Activated CD4-positive, CD25-positive, alpha-beta regulatory T cell treated with anti-CD3 and anti-CD28 coated beads, Interleukin-2, amount 50 U/mL, for 72 hours (primary cell): ENCODE measurements around the gene CAMKMT.

Experiments
- DNase-seq: peaks from one replicate; pipeline ENCODE4 v3.0.0; 2021

The CAMKMT gene

GRCh38 chr2:44612276-44612675 is 250.5 kb downstream of the CAMKMT start:
- DNase-seq = no peak

- no peak for DNase-seq
Measured at GRCh38 chr2:44614940-44615339, 253.2 kb downstream of the CAMKMT start.

- DNase-seq = no peak
Measured at GRCh38 chr2:44615950-44616518, 254.3 kb downstream of the CAMKMT start.

GRCh38 chr2:44616667-44617155 is 255.0 kb downstream of the CAMKMT start:
- DNase-seq = no peak

- no peak for DNase-seq
Measured at GRCh38 chr2:44618251-44619023, 256.7 kb downstream of the CAMKMT start.

- DNase-seq = no peak
Measured at GRCh38 chr2:44620189-44620990, 258.6 kb downstream of the CAMKMT start.

- no peak for DNase-seq
Measured at GRCh38 chr2:44623622-44624351, 262.0 kb downstream of the CAMKMT start.

- no peak for DNase-seq
Measured at GRCh38 chr2:44628297-44628696, 266.6 kb downstream of the CAMKMT start.

- DNase-seq = no peak
Measured at GRCh38 chr2:44632931-44633689, 271.4 kb downstream of the CAMKMT start.

- no peak for DNase-seq
Measured at GRCh38 chr2:44635725-44636124, 274.0 kb downstream of the CAMKMT start.

- DNase-seq = no peak
Measured at GRCh38 chr2:44638649-44639048, 276.9 kb downstream of the CAMKMT start.

GRCh38 chr2:44639399-44639798 is 277.7 kb downstream of the CAMKMT start:
- DNase-seq = no peak

- no peak for DNase-seq
Measured at GRCh38 chr2:44642123-44642857, 280.5 kb downstream of the CAMKMT start.

- DNase-seq = no peak
Measured at GRCh38 chr2:44645937-44646336, 284.2 kb downstream of the CAMKMT start.

GRCh38 chr2:44649381-44649780 is 287.6 kb downstream of the CAMKMT start:
- no peak for DNase-seq

- DNase-seq = no peak
Measured at GRCh38 chr2:44650796-44651195, 289.0 kb downstream of the CAMKMT start.

- DNase-seq = no peak
Measured at GRCh38 chr2:44651974-44652373, 290.2 kb downstream of the CAMKMT start.

GRCh38 chr2:44652701-44653100 is 291.0 kb downstream of the CAMKMT start:
- no peak for DNase-seq

GRCh38 chr2:44655401-44655864 is 293.7 kb downstream of the CAMKMT start:
- DNase-seq = no peak

- DNase-seq = no peak
Measured at GRCh38 chr2:44656460-44656859, 294.7 kb downstream of the CAMKMT start.

- no peak for DNase-seq
Measured at GRCh38 chr2:44663471-44664073, 301.8 kb downstream of the CAMKMT start.
